B cell (primary cell): Measurements from ENCODE around the gene GLOD4. TPM values are rescaled to one million over a fixed set of nuclear protein-coding genes. Genes with fewer than 3 reads are reported as not detected.

ENCODE experiments used
- ATAC-seq: fragments of 200-7000 bp; cut with Tn5 transposase; one replicate; pipeline ENCODE4 v1.10.0; 2021; ENCODE audit warnings: low read depth, mild to moderate bottlenecking, moderate number of reproducible peaks, moderate library complexity
- CTCF ChIA-PET: fragments of 350-600 bp; sonication (Branson Sonifier 250); formaldehyde crosslinking; loops from one replicate; lab custom pipeline; 2021; ENCODE audit warnings: antibody characterized with exemption, inconsistent platforms; lab: Charles Lee
- POLR2A ChIA-PET: fragments of 350-600 bp; sonication (Branson Sonifier 250); formaldehyde crosslinking; loops from one replicate; lab custom pipeline; 2021; ENCODE audit warnings: antibody characterized with exemption; lab: Charles Lee
- DNase-seq: peaks from one replicate; pipeline ENCODE4 v3.0.0; 2013
- H2AFZ ChIP-seq: 2 replicates; pipeline ENCODE4 v1.6.1; 2012; ENCODE audit warnings: mild to moderate bottlenecking, low read depth, low read length; ENCODE audit not compliant: insufficient read depth, poor library complexity, severe bottlenecking
- H3K27ac ChIP-seq, 2 donors: 1 replicate in 1 of 2; 2 replicates in 1 of 2; pipeline ENCODE4 v1.5.1; 2012 to 2013; ENCODE audit warnings: low read length in 2 of 2, mild to moderate bottlenecking in 2 of 2, moderate library complexity in 1 of 2
- H3K27me3 ChIP-seq, 4 experiments: fragments of 200-600 bp in 1 of 4; sonication (generic) in 1 of 4; replicated peaks in 1 of 4; 1 replicate in 2 of 4; 2 replicates in 2 of 4; pipeline versions ENCODE4 v1.6.1 to v1.7.0; 2013 to 2016; ENCODE audit warnings: low read length in 3 of 4, mild to moderate bottlenecking in 2 of 4, mixed read lengths in 1 of 4, moderate library complexity in 1 of 4; ENCODE audit not compliant: insufficient read depth in 4 of 4, control insufficient read depth in 3 of 4; ENCODE audit errors: control extremely low read depth in 1 of 4
- H3K36me3 ChIP-seq, 2 experiments: replicated peaks in 1 of 2; 1 replicate in 1 of 2; 2 replicates in 1 of 2; pipeline versions ENCODE4 v1.6.1 to v1.7.1; 2013; ENCODE audit warnings: low read length in 1 of 2; ENCODE audit not compliant: insufficient read depth in 2 of 2, control insufficient read depth in 1 of 2; ENCODE audit errors: control extremely low read depth in 1 of 2, extremely low read depth in 1 of 2
- H3K4me1 ChIP-seq, 2 donors: fragments of 200-600 bp in 1 of 2; sonication (generic) in 1 of 2; 1 replicate in 1 of 2; 2 replicates in 1 of 2; pipeline versions ENCODE4 v1.5.1 to v1.6.1; 2013 to 2017; ENCODE audit warnings: low read length in 2 of 2; ENCODE audit not compliant: control insufficient read depth in 2 of 2, insufficient read depth in 2 of 2
- H3K4me2 ChIP-seq: replicated peaks from 2 replicates; pipeline ENCODE3; 2012; ENCODE audit warnings: mild to moderate bottlenecking, low read depth, low read length; ENCODE audit not compliant: poor library complexity, severe bottlenecking
- H3K4me3 ChIP-seq, 5 experiments: fragments of 200-600 bp in 1 of 5; sonication (generic) in 1 of 5; 1 replicate in 3 of 5; 2 replicates in 2 of 5; pipeline versions ENCODE4 v1.5.1 to v1.7.0; 2011 to 2016; ENCODE audit warnings: low read length in 4 of 5, mild to moderate bottlenecking in 4 of 5, low read depth in 2 of 5, control low read depth in 1 of 5, moderate library complexity in 1 of 5; ENCODE audit not compliant: insufficient read depth in 1 of 5; ENCODE audit errors: control extremely low read depth in 1 of 5, extremely low read depth in 1 of 5
- H3K79me2 ChIP-seq: fragments of 200-600 bp; sonication (generic); one replicate; pipeline ENCODE4 v1.6.0; 2016; ENCODE audit warnings: low read length; ENCODE audit not compliant: control insufficient read depth, insufficient read depth
- H3K9ac ChIP-seq: fragments of 200-600 bp; sonication (generic); 2 replicates; pipeline ENCODE4 v1.6.1; 2017; ENCODE audit warnings: mild to moderate bottlenecking, low read length, moderate library complexity
- H3K9me3 ChIP-seq, 3 donors: one replicate each; pipeline versions ENCODE4 v1.6.1 to v1.7.1; 2013; ENCODE audit warnings: low read length in 2 of 3; ENCODE audit not compliant: control insufficient read depth in 2 of 3, insufficient read depth in 1 of 3; ENCODE audit errors: control extremely low read depth in 1 of 3
- H4K20me1 ChIP-seq: 2 replicates; pipeline ENCODE4 v1.6.0; 2012; ENCODE audit warnings: mild to moderate bottlenecking, low read length; ENCODE audit not compliant: insufficient read depth, control insufficient read depth, poor library complexity, severe bottlenecking
- H3K27ac Mint-ChIP-seq: one replicate; pipeline ENCODE4 v1.8.0; 2021; ENCODE audit warnings: mixed read lengths
- H3K27me3 Mint-ChIP-seq: one replicate; pipeline ENCODE4 v1.8.0; 2021; ENCODE audit warnings: mixed read lengths
- H3K4me1 Mint-ChIP-seq: one replicate; pipeline ENCODE4 v1.8.0; 2021; ENCODE audit warnings: mixed read lengths
- H3K4me3 Mint-ChIP-seq: one replicate; pipeline ENCODE4 v1.8.0; 2021; ENCODE audit warnings: mixed read lengths
- H3K9me3 Mint-ChIP-seq: one replicate; pipeline ENCODE4 v1.8.0; 2022; ENCODE audit warnings: mixed read lengths; ENCODE audit not compliant: insufficient read depth
- EZH2 ChIP-seq: IDR thresholded peaks from 2 replicates; pipeline ENCODE4 v1.6.1; 2012; ENCODE audit warnings: borderline replicate concordance, low read depth, mild to moderate bottlenecking, moderate library complexity, low read length; ENCODE audit not compliant: insufficient read depth, poor library complexity, severe bottlenecking
- WGBS: methylation state at CpG from one replicate; pipeline ENCODE4 v1.1.5; 2013; ENCODE audit warnings: missing lambda C conversion rate; ENCODE audit not compliant: insufficient coverage; 5-methylcytosine and 5-hydroxymethylcytosine counted together
- intact Hi-C: fragments of 100-400 bp; cut with micrococcal nuclease; formaldehyde crosslinking; loops from one replicate; pipeline ENCODE4 v1.10.0; 2022
- polyA plus RNA-seq: library from polyadenylated mRNA; depleted of rRNA; stranded (reverse); fragments of >200 nt; gene quantifications from 2 replicates; pipeline ENCODE4 v1.2.3, GENCODE V29; 2012
- total RNA-seq, 2 donors: library from RNA; stranded (reverse); fragments of 120-200 nt in 1 of 2; gene quantifications; 1 replicate in 1 of 2; 2 replicates in 1 of 2; pipeline versions ENCODE4 v1.2.3 to v1.2.4, GENCODE V29; 2013 to 2022
- TF ChIP-seq, protein P1 (sequence below): fragments of 200-600 bp; IDR thresholded peaks from one replicate; pipeline ENCODE4 v1.8.0; 2022; ENCODE audit warnings: antibody characterized with exemption, mild to moderate bottlenecking

GLOD4 gene
- total and polyA plus RNA-seq, 2 donors (not counting 1 experiment from before 2014, with no cell fraction given): 24.0 to 77.4 TPM

DNA sequence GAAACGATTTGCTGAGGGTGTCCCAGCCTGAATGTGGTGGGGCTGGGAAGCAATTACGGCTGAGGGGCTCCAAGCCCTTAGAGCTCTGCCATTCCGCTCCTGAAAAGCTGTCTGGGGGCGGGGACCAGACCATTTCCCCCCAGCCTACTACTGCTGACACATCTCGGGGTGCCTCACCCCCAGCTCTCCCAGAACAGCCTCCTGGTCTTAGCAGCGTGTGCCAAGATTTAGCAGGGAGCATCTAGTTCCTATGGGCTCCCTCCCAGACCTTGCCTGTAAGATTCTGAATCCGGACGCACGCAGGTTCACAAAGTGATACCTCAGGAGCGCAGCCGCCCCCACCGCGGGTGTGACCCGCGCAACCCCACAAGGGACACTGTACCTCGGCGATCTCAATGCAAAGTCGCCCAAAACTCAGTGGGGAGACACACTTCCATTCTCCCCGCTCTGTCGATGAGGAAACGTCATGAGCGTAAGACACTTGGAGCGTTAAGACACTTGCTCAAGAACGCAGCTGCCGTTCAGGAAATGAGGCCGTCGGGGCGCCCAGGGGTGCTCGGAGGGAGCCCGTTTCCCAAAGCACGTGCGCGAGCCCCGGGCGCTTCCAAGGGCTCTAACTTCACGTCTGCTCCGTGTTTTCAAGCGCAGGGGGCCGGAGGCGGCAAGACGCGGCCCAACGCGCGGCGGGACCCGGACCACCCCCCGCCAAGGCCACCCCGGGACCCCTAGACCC, 30.6 kb downstream of the GLOD4 start:
- TF ChIP-seq, protein P1, sequence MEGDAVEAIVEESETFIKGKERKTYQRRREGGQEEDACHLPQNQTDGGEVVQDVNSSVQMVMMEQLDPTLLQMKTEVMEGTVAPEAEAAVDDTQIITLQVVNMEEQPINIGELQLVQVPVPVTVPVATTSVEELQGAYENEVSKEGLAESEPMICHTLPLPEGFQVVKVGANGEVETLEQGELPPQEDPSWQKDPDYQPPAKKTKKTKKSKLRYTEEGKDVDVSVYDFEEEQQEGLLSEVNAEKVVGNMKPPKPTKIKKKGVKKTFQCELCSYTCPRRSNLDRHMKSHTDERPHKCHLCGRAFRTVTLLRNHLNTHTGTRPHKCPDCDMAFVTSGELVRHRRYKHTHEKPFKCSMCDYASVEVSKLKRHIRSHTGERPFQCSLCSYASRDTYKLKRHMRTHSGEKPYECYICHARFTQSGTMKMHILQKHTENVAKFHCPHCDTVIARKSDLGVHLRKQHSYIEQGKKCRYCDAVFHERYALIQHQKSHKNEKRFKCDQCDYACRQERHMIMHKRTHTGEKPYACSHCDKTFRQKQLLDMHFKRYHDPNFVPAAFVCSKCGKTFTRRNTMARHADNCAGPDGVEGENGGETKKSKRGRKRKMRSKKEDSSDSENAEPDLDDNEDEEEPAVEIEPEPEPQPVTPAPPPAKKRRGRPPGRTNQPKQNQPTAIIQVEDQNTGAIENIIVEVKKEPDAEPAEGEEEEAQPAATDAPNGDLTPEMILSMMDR: no peak
- no peak for TF ChIP-seq EZH2
- peaks cover 20% of the 10 kb centered on the region for H4K20me1 ChIP-seq
- H3K27ac ChIP-seq: peak overlapping the region; percentile 29 to 87
- POLR2A ChIA-PET: interaction anchor here (2.5 kb wide), 1 partner anchor 36 kb away, joined by 15 read pairs; the partner anchor contains the start of gene VPS53
- H3K36me3 ChIP-seq: peaks cover 0 to 16% of the 10 kb centered on the region in 2 experiments
- Mint-ChIP-seq H3K4me3 (peak overlapping the region; percentile 96), H3K27me3 (no peaks in the 10 kb centered on the region), H3K9me3 (no peaks in the 10 kb centered on the region), H3K27ac (peak overlapping the region; percentile 90), H3K4me1 (peaks cover 38% of the 10 kb centered on the region)
- H3K4me3 ChIP-seq: peak overlapping the region; percentile 66 to 89 (median 81)
- ATAC-seq (peak; percentile 22), DNase-seq (peak; percentile 80)
- peak overlapping the region; percentile 100 for H2AFZ ChIP-seq
- no peaks in the 10 kb centered on the region for H3K27me3 ChIP-seq
- CTCF ChIA-PET: interaction anchor here (0.6 to 3.2 kb wide), 4 partner anchors 10 to 339 kb away, joined by 3 to 9 read pairs (median 6); partner anchors contain the start of gene TIMM22
- intact Hi-C loops: loop anchor here (1.0 to 2.0 kb wide), 6 partner anchors 11 to 339 kb away; partner anchors contain the start of genes GLOD4, MRM3, TLCD3A and VPS53
- H3K4me2 ChIP-seq: peak overlapping the region; percentile 100
- peaks cover 40% of the 10 kb centered on the region for H3K79me2 ChIP-seq
- peak overlapping the region; percentile 95 for H3K9ac ChIP-seq
- H3K4me1 ChIP-seq: peaks cover 18 to 27% of the 10 kb centered on the region in 2 donors
- no peaks in the 10 kb centered on the region for H3K9me3 ChIP-seq
- 1% methylated on average over 49 of the region's 49 CpGs for WGBS
